ENCODE results near the gene KPTN. TPM values are rescaled to one million over a fixed set of nuclear protein-coding genes. Genes with fewer than 3 reads are reported as not detected.

Gene KPTN
- total RNA-seq, 1 experiment from 2014 or later = 17.6 TPM

GRCh38 chr19:47511681-47512080 lies 27.7 kb upstream of the KPTN start:
- Mint-ChIP-seq H3K27me3 (ENCODE audit: insufficient read depth, unreplicated experiment) (no peaks in the 10 kb centered on the region), H3K27ac (ENCODE audit: low read depth, unreplicated experiment) (peak overlapping the region; percentile 100), H3K4me1 (ENCODE audit: insufficient read depth, unreplicated experiment) (peaks cover 47% of the 10 kb centered on the region), H3K36me3 (ENCODE audit: insufficient read depth, unreplicated experiment) (peaks cover 7% of the 10 kb centered on the region), H3K4me3 (ENCODE audit: unreplicated experiment) (peak overlapping the region; percentile 99), H3K9me3 (ENCODE audit: unreplicated experiment) (no peaks in the 10 kb centered on the region)
- intact Hi-C loops (cut with micrococcal nuclease) = loop anchor here (10.0 kb wide), 1 partner anchor 153 kb away; no protein-coding TSS in a partner anchor
- ChIA-PET CTCF (interaction anchor here (0.5 kb wide), 1 partner anchor 187 kb away, joined by 3 read pairs; no protein-coding TSS in a partner anchor), POLR2A (interaction anchor here (0.7 to 3.6 kb wide), 7 partner anchors 27 to 184 kb away, joined by 3 to 24 read pairs (median 4); partner anchors contain the start of gene KPTN)
- no TSS peak for BruUV-seq (replicated peaks)
- TF ChIP-seq CTCF (IDR thresholded peaks at IDR 0.05; ENCODE audit: unreplicated experiment) = no peak
- no peak for DNase-seq (ENCODE audit: unreplicated experiment)

GRCh38 chr19:47511128-47511517 lies 27.1 kb upstream of the KPTN start:
- H3K4me3 Mint-ChIP-seq (ENCODE audit: unreplicated experiment) = no peak overlapping the region
- no peak for DNase-seq (ENCODE audit: unreplicated experiment)
- H3K9me3 Mint-ChIP-seq (ENCODE audit: unreplicated experiment) = no peaks in the 10 kb centered on the region
- POLR2A ChIA-PET = interaction anchor here (0.7 to 3.6 kb wide), 9 partner anchors 27 to 202 kb away, joined by 3 to 24 read pairs (median 5); partner anchors contain the start of genes EHD2 and KPTN
- CTCF ChIA-PET = interaction anchor here (0.5 to 1.7 kb wide), 4 partner anchors 78 to 188 kb away, joined by 3 to 4 read pairs (median 3); no protein-coding TSS in a partner anchor
- intact Hi-C loops (cut with micrococcal nuclease) = loop anchor here (10.0 kb wide), 1 partner anchor 154 kb away; no protein-coding TSS in a partner anchor
- BruUV-seq (replicated peaks) = no TSS peak
- peaks cover 7% of the 10 kb centered on the region for H3K36me3 Mint-ChIP-seq (ENCODE audit: insufficient read depth, unreplicated experiment)
- H3K4me1 Mint-ChIP-seq (ENCODE audit: insufficient read depth, unreplicated experiment) = peaks cover 47% of the 10 kb centered on the region
- TF ChIP-seq CTCF (IDR thresholded peaks at IDR 0.05; ENCODE audit: unreplicated experiment) = no peak
- no peaks in the 10 kb centered on the region for H3K27me3 Mint-ChIP-seq (ENCODE audit: insufficient read depth, unreplicated experiment)
- H3K27ac Mint-ChIP-seq (ENCODE audit: low read depth, unreplicated experiment) = no peak overlapping the region

GRCh38 chr19:47510516-47511127 lies 26.6 kb upstream of the KPTN start:
- DNase-seq (ENCODE audit: unreplicated experiment) = no peak
- intact Hi-C loops (cut with micrococcal nuclease) = loop anchor here (10.0 kb wide), 1 partner anchor 154 kb away; no protein-coding TSS in a partner anchor
- Mint-ChIP-seq H3K4me3 (ENCODE audit: unreplicated experiment) (peak overlapping the region; percentile 64), H3K36me3 (ENCODE audit: insufficient read depth, unreplicated experiment) (peaks cover 7% of the 10 kb centered on the region), H3K27me3 (ENCODE audit: insufficient read depth, unreplicated experiment) (no peaks in the 10 kb centered on the region), H3K27ac (ENCODE audit: low read depth, unreplicated experiment) (peak overlapping the region; percentile 46), H3K4me1 (ENCODE audit: insufficient read depth, unreplicated experiment) (peaks cover 47% of the 10 kb centered on the region), H3K9me3 (ENCODE audit: unreplicated experiment) (no peaks in the 10 kb centered on the region)
- no peak for TF ChIP-seq CTCF (IDR thresholded peaks at IDR 0.05; ENCODE audit: unreplicated experiment)
- POLR2A ChIA-PET = interaction anchor here (0.7 to 2.6 kb wide), 16 partner anchors 9 to 254 kb away, joined by 3 to 15 read pairs (median 4); partner anchors contain the start of genes CCDC9, EHD2 and KPTN
- no TSS peak for BruUV-seq (replicated peaks)
- CTCF ChIA-PET = interaction anchor here (0.6 to 1.7 kb wide), 7 partner anchors 26 to 186 kb away, joined by 3 to 6 read pairs (median 3); partner anchors contain the start of gene KPTN

GRCh38 chr19:47509973-47510372 lies 26.0 kb upstream of the KPTN start:
- Mint-ChIP-seq H3K27me3 (ENCODE audit: insufficient read depth, unreplicated experiment) (no peaks in the 10 kb centered on the region), H3K9me3 (ENCODE audit: unreplicated experiment) (no peaks in the 10 kb centered on the region), H3K4me1 (ENCODE audit: insufficient read depth, unreplicated experiment) (peaks cover 47% of the 10 kb centered on the region), H3K27ac (ENCODE audit: low read depth, unreplicated experiment) (peak overlapping the region; percentile 46), H3K36me3 (ENCODE audit: insufficient read depth, unreplicated experiment) (peaks cover 7% of the 10 kb centered on the region), H3K4me3 (ENCODE audit: unreplicated experiment) (peak overlapping the region; percentile 64)
- intact Hi-C loops (cut with micrococcal nuclease) = loop anchor here (10.0 kb wide), 1 partner anchor 155 kb away; no protein-coding TSS in a partner anchor
- TF ChIP-seq CTCF (IDR thresholded peaks at IDR 0.05; ENCODE audit: unreplicated experiment) = no peak
- ChIA-PET POLR2A (interaction anchor here (0.6 to 2.6 kb wide), 16 partner anchors 8 to 254 kb away, joined by 3 to 15 read pairs (median 5); partner anchors contain the start of genes CCDC9, EHD2 and KPTN), CTCF (interaction anchor here (0.6 to 1.7 kb wide), 8 partner anchors 13 to 1114 kb away, joined by 3 to 6 read pairs (median 4); partner anchors contain the start of gene KPTN)
- no TSS peak for BruUV-seq (replicated peaks)
- DNase-seq (ENCODE audit: unreplicated experiment) = peak; percentile 90
